Left hindlimb (tissue), 1 donor: ENCODE measurements around the gene ST6GALNAC4.
"Not testable (repeated sequence)": the region's sequence is repeated elsewhere in the genome, so short reads cannot be mapped to it uniquely, and the experiment has no call there.

Source experiments
- DNase-seq: peaks from one replicate; pipeline ENCODE4 v3.0.0-alpha.2; 2018

The ST6GALNAC4 gene

GRCh38 chr9:127884976-127885490, 31.8 kb downstream of the ST6GALNAC4 start:
- DNase-seq, result peak; percentile 34

- peak; percentile 50 for DNase-seq
Measured at GRCh38 chr9:127884427-127884911, 32.4 kb downstream of the ST6GALNAC4 start.

GRCh38 chr9:127883959-127884358, 32.9 kb downstream of the ST6GALNAC4 start:
- DNase-seq, result peak; percentile 20

GRCh38 chr9:127881715-127882114, 35.1 kb downstream of the ST6GALNAC4 start:
- peak; percentile 8 for DNase-seq

DNA sequence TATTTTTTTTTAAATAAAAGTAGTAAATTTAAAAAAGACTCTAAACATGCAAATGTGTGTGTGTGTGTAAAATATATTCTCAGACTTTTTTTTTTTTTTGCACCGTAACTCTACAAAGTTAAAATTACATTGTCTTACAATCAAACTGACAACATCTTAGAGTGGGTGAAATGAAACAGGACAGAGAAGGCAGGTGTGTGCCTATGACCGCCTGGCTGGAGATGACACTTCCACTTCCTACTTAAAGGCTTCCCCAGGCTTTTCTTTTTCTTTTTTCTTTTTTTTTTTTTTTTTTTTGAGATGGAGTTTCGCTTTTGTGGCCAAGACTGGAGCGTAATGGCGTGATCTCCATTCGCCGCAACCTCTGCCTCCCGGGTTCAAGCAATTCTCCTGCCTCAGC, 36.7 kb downstream of the ST6GALNAC4 start:
- DNase-seq, result no peak

DNA sequence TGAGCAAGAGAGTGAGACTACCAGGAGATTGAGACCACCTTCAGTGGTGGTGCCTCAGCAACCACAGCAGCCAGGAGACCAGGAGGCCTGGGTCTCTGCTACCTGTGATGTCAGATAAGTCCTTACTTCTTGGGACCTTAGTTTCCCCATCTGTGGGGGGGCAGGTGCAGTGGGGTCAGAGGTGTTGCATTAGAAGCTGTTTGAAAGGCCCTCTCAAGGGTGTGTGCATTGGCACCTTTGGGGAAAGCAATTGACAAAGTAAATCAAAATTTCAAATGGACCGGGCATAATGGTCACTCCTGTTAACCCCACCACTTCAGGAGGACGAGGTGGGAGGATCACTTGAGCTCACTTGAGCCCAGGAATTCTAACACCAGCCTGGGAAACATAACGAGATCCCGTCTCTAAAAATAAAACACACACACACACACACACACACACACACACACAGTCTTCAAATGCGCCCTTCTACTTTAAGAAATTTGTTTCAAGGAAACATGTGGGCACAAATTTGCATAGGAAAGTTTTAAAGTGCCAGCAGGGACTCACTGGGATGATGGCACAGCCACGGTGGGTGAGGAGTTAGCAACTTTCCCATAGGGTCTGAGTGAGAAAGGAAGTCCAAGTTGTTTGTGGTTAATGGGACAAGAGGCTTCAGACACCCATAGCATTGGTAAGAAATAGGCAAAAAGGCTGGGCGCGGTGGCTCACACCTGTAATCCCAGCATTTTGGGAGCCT, 38.0 kb downstream of the ST6GALNAC4 start:
- peak; percentile 20 for DNase-seq

GRCh38 chr9:127878001-127878651, 38.7 kb downstream of the ST6GALNAC4 start:
- peak; percentile 31 for DNase-seq

DNA sequence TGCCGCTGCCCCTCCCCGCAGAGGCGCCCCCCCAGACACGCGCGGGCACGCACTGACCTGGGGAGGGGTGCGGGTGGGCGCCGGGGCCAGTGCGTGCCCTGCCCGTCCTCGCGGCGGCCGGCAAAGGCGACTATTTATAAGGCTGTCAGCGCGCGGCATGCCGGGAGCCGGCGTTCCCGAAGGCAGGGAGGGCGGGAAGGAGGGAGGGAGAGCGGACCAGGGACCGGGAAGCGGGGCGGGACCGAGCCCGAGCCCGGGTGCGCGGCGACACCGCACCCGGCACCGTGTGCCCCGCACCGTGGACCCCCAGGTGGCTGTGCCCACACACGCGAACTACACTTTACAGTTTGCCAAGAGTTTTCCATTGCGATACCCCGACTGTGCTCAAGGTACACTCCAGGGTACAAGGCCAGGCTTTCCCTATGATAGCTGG, 39.3 kb downstream of the ST6GALNAC4 start, which contains the start of gene AK1:
AK1 (minus strand) TSS at position 110 of the 433 bp plus-strand sequence. CDS start 3,058 bp downstream, outside the sequence.
- peak; percentile 79 for DNase-seq

- no peak for DNase-seq
Measured at GRCh38 chr9:127876764-127877562, 39.9 kb downstream of the ST6GALNAC4 start.

- DNase-seq, result peak; percentile 62
Measured at GRCh38 chr9:127876026-127876763, 40.6 kb downstream of the ST6GALNAC4 start.

- DNase-seq, result peak; percentile 60
Measured at GRCh38 chr9:127875306-127875966, 41.4 kb downstream of the ST6GALNAC4 start.

GRCh38 chr9:127874301-127875221, 42.3 kb downstream of the ST6GALNAC4 start:
- DNase-seq, result peak; percentile 39

- peak; percentile 81 for DNase-seq
Measured at GRCh38 chr9:127873886-127874285, 43.0 kb downstream of the ST6GALNAC4 start.

DNA sequence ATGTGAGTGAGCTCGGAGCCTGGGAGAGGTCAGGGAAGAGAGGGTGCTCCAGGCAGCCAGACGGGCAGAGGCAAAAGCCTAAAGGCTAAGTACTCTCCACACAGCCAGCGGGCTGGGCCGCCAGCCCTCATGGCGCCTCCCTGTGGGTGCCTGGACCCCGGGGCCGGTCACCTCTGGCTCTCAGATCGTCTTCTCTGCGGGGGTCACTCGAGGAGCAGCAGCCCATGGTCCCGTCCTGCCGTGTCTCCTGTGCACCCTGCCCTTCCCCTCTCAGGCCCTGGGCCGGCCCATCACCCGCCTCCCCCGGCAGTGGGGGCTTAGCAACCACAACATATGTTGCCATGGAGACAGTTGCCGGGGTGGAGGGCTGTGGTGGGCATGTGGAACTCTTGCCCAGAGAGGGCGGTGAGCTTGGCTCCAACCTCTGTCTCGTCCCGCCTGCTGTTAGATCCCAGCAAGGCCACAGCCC, 43.6 kb downstream of the ST6GALNAC4 start:
- peak; percentile 84 for DNase-seq

GRCh38 chr9:127872369-127873222, 44.2 kb downstream of the ST6GALNAC4 start:
- DNase-seq, result peak; percentile 26

- no peak for DNase-seq
Measured at GRCh38 chr9:127871531-127871930, 45.3 kb downstream of the ST6GALNAC4 start.

DNA sequence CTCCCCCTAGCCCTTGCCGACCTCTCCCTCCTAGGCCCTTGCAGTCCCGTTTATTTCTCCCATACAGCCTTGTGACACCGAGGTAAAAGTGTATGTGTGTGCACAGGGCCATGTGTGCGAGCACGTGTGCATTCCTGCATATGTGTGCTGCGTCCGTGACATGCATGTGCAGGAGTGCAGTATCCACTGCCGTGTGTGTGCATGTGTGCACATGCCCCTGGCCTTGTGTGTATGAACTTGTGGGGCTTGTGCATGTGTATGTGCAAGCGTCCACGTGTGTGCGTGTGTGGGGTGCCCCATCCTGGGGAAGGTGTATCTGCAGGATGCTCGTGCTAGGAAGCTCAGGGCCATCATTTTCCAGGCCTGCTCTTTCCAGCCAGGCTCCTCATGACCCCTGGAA, 46.0 kb downstream of the ST6GALNAC4 start:
- DNase-seq, result no peak

GRCh38 chr9:127870153-127870491, 46.7 kb downstream of the ST6GALNAC4 start:
- DNase-seq, result not testable (repeated sequence)
